ENCODE results near the gene GAL3ST3. TPM values are rescaled to one million over a fixed set of nuclear protein-coding genes. Genes with fewer than 3 reads are reported as not detected.
A peak's percentile ranks its signal among the peaks of the same experiment; 100 is the strongest.

GAL3ST3 gene
- polyA plus RNA-seq, 6 donors from 2014 or later: not detected

- Mint-ChIP-seq H3K4me3 (no peak overlapping the region), H3K27ac (peak overlapping the region in 4 of 6 donors; percentile 60 to 88 (median 78)), H3K4me1 (peaks cover 35 to 55% (median 54%) of the 10 kb centered on the region in 3 donors), H3K9me3 (peaks cover 0 to 2% (median 0%) of the 10 kb centered on the region in 7 donors), H3K36me3 (peaks cover 29 to 32% of the 10 kb centered on the region in 2 donors), H3K27me3 (no peaks in the 10 kb centered on the region)
- no peak for ATAC-seq (ENCODE audit: low read depth in 2 of 2)
- no peak for DNase-seq
Measured at GRCh38 chr11:66066751-66067150, 17.8 kb upstream of the GAL3ST3 start.

GRCh38 chr11:66064571-66064970, 15.6 kb upstream of the GAL3ST3 start:
- Mint-ChIP-seq H3K27ac (no peak overlapping the region), H3K4me3 (no peak overlapping the region), H3K9me3 (no peaks in the 10 kb centered on the region), H3K27me3 (no peaks in the 10 kb centered on the region), H3K36me3 (peaks cover 46 to 47% of the 10 kb centered on the region in 2 donors), H3K4me1 (peaks cover 34 to 59% (median 52%) of the 10 kb centered on the region in 3 donors)
- ATAC-seq (ENCODE audit: low read depth in 2 of 2): no peak
- DNase-seq: no peak

GRCh38 chr11:66063900-66064299, 14.9 kb upstream of the GAL3ST3 start:
- no peaks in the 10 kb centered on the region for H3K27me3 Mint-ChIP-seq
- H3K27ac Mint-ChIP-seq: peak overlapping the region in 1 of 6 donors; percentile 56
- H3K9me3 Mint-ChIP-seq: no peaks in the 10 kb centered on the region
- DNase-seq: no peak
- peaks cover 32 to 52% (median 46%) of the 10 kb centered on the region in 3 donors for H3K4me1 Mint-ChIP-seq
- H3K4me3 Mint-ChIP-seq: no peak overlapping the region
- no peak for ATAC-seq (ENCODE audit: low read depth in 2 of 2)
- H3K36me3 Mint-ChIP-seq: peaks cover 46 to 51% of the 10 kb centered on the region in 2 donors

GRCh38 chr11:66062408-66062807, 13.4 kb upstream of the GAL3ST3 start:
- Mint-ChIP-seq H3K4me3 (no peak overlapping the region), H3K4me1 (peaks cover 23 to 38% (median 31%) of the 10 kb centered on the region in 3 donors), H3K9me3 (no peaks in the 10 kb centered on the region), H3K27ac (peak overlapping the region in 2 of 6 donors; percentile 30 to 65), H3K27me3 (no peaks in the 10 kb centered on the region), H3K36me3 (peaks cover 46 to 59% of the 10 kb centered on the region in 2 donors)
- DNase-seq (no peak), ATAC-seq (ENCODE audit: low read depth in 2 of 2) (no peak)

- Mint-ChIP-seq H3K4me3 (no peak overlapping the region), H3K27ac (peak overlapping the region in 2 of 6 donors; percentile 34 to 43), H3K36me3 (peaks cover 51 to 65% of the 10 kb centered on the region in 2 donors), H3K9me3 (no peaks in the 10 kb centered on the region), H3K27me3 (no peaks in the 10 kb centered on the region), H3K4me1 (peaks cover 16 to 27% (median 22%) of the 10 kb centered on the region in 3 donors)
- DNase-seq (no peak), ATAC-seq (ENCODE audit: low read depth in 2 of 2) (no peak)
Measured at GRCh38 chr11:66061268-66061667, 12.3 kb upstream of the GAL3ST3 start.

GRCh38 chr11:66059966-66060680, 11.2 kb upstream of the GAL3ST3 start:
- Mint-ChIP-seq H3K36me3 (peaks cover 46 to 60% of the 10 kb centered on the region in 2 donors), H3K27ac (peak overlapping the region in 4 of 6 donors; percentile 30 to 78 (median 50)), H3K9me3 (no peaks in the 10 kb centered on the region), H3K4me1 (peaks cover 16 to 25% (median 24%) of the 10 kb centered on the region in 3 donors), H3K4me3 (no peak overlapping the region), H3K27me3 (no peaks in the 10 kb centered on the region)
- no peak for DNase-seq
- no peak for ATAC-seq (ENCODE audit: low read depth in 2 of 2)

- ATAC-seq (ENCODE audit: low read depth in 2 of 2): no peak
- Mint-ChIP-seq H3K9me3 (no peaks in the 10 kb centered on the region), H3K4me3 (no peak overlapping the region), H3K27ac (no peak overlapping the region), H3K27me3 (no peaks in the 10 kb centered on the region), H3K4me1 (peaks cover 28 to 32% (median 30%) of the 10 kb centered on the region in 3 donors), H3K36me3 (peaks cover 23 to 34% of the 10 kb centered on the region in 2 donors)
- DNase-seq: no peak
Measured at GRCh38 chr11:66056501-66056900, 7.5 kb upstream of the GAL3ST3 start.

GRCh38 chr11:66055021-66055420, 6.1 kb upstream of the GAL3ST3 start:
- Mint-ChIP-seq H3K27me3 (no peaks in the 10 kb centered on the region), H3K27ac (peak overlapping the region in 2 of 6 donors; percentile 60 to 77), H3K4me3 (peak overlapping the region in 1 of 8 donors; percentile 84), H3K9me3 (peaks cover 0 to 1% (median 0%) of the 10 kb centered on the region in 7 donors), H3K4me1 (peaks cover 30 to 37% (median 31%) of the 10 kb centered on the region in 3 donors), H3K36me3 (peaks cover 11 to 19% of the 10 kb centered on the region in 2 donors)
- DNase-seq (no peak), ATAC-seq (ENCODE audit: low read depth in 2 of 2) (no peak)

GRCh38 chr11:66052664-66052982, 3.7 kb upstream of the GAL3ST3 start:
- no peak for ATAC-seq (ENCODE audit: low read depth in 2 of 2)
- no peak for DNase-seq
- Mint-ChIP-seq H3K4me3 (peak overlapping the region; percentile 92 to 100 (median 99)), H3K27me3 (peaks cover 0 to 18% (median 8%) of the 10 kb centered on the region in 3 donors), H3K4me1 (peaks cover 36 to 38% (median 38%) of the 10 kb centered on the region in 3 donors), H3K9me3 (peaks cover 0 to 1% (median 0%) of the 10 kb centered on the region in 7 donors), H3K27ac (peak overlapping the region; percentile 92 to 99 (median 96)), H3K36me3 (peaks cover 6 to 9% of the 10 kb centered on the region in 2 donors)

- peak; percentile 95 for DNase-seq
- Mint-ChIP-seq H3K4me3 (peak within 1 kb of the TSS; percentile 92 to 100 (median 99)), H3K36me3 (peaks cover 1 to 9% of the 10 kb centered on the region in 2 donors), H3K27me3 (peaks cover 0 to 19% (median 8%) of the 10 kb centered on the region in 3 donors), H3K4me1 (peaks cover 36 to 38% (median 38%) of the 10 kb centered on the region in 3 donors), H3K27ac (peak within 1 kb of the TSS; percentile 95 to 99 (median 97)), H3K9me3 (peaks cover 0 to 1% (median 0%) of the 10 kb centered on the region in 7 donors)
- peak; percentile 93 for ATAC-seq (ENCODE audit: low read depth in 2 of 2)
Measured at GRCh38 chr11:66051766-66052663, 3.1 kb upstream of the GAL3ST3 start, which contains the start of gene SF3B2. TSS of gene SF3B2 (plus strand) at chr11:66052364. CDS start at chr11:66052385, 21 bp downstream.

- no peak for DNase-seq
- Mint-ChIP-seq H3K36me3 (peaks cover 0 to 5% of the 10 kb centered on the region in 2 donors), H3K27ac (peak overlapping the region; percentile 26 to 97 (median 90)), H3K4me1 (peaks cover 36 to 38% (median 38%) of the 10 kb centered on the region in 3 donors), H3K27me3 (peaks cover 0 to 19% (median 8%) of the 10 kb centered on the region in 3 donors), H3K4me3 (peak overlapping the region; percentile 92 to 100 (median 98)), H3K9me3 (peaks cover 0 to 1% (median 0%) of the 10 kb centered on the region in 7 donors)
- ATAC-seq (ENCODE audit: low read depth in 2 of 2): no peak
Measured at GRCh38 chr11:66051371-66051765, 2.4 kb upstream of the GAL3ST3 start.

- no peak for ATAC-seq (ENCODE audit: low read depth in 2 of 2)
- peaks cover 0 to 19% (median 8%) of the 10 kb centered on the region in 3 donors for H3K27me3 Mint-ChIP-seq
Measured at GRCh38 chr11:66050581-66051231, 1.7 kb upstream of the GAL3ST3 start.

More at GRCh38 chr11:66050581-66051231, 1.7 kb upstream of the GAL3ST3 start:
- peaks cover 0 to 4% of the 10 kb centered on the region in 2 donors for H3K36me3 Mint-ChIP-seq
- peak overlapping the region; percentile 92 to 100 (median 98) for H3K4me3 Mint-ChIP-seq
- peaks cover 0 to 1% (median 0%) of the 10 kb centered on the region in 7 donors for H3K9me3 Mint-ChIP-seq
- H3K4me1 Mint-ChIP-seq: peaks cover 39% of the 10 kb centered on the region in 3 donors
- peak overlapping the region in 3 of 6 donors; percentile 72 to 96 (median 90) for H3K27ac Mint-ChIP-seq
- no peak for DNase-seq

All from naive B cell (primary cell).